ENCODE results near the gene PTCH1.

Gene PTCH1

GRCh38 chr9:95462249-95463147, 54.3 kb downstream of the PTCH1 start:
- Histone ChIP-seq H3K4me1 (ENCODE audit: control insufficient read depth in 1 of 2, insufficient read depth in 2 of 2, low read length in 2 of 2) (peaks cover 12 to 18% of the 10 kb centered on the region in 2 experiments), H3K9me3 (ENCODE audit: insufficient read depth, low read depth, low read length) (no peaks in the 10 kb centered on the region), H3K23ac (ENCODE audit: low read length) (no peak overlapping the region), H3K4me3 (ENCODE audit: low read depth, low read length) (no peak overlapping the region), H3K27ac (ENCODE audit: low read depth, low read length) (peak overlapping the region; percentile 42), H4K8ac (ENCODE audit: low read depth, low read length) (no peak overlapping the region), H3K18ac (ENCODE audit: low read length) (no peak overlapping the region), H3K27me3 (ENCODE audit: insufficient read depth, low read length) (no peaks in the 10 kb centered on the region), H3K79me2 (ENCODE audit: control insufficient read depth, insufficient read depth, low read length, poor library complexity) (no peaks in the 10 kb centered on the region), H3K4me2 (ENCODE audit: low read length) (peak overlapping the region; percentile 26), H2AFZ (ENCODE audit: insufficient read depth, low read length, poor library complexity) (no peak overlapping the region), H2BK120ac (ENCODE audit: insufficient read depth, low read length, poor library complexity) (no peak overlapping the region), H3K79me1 (ENCODE audit: low read length) (peaks cover 3% of the 10 kb centered on the region), H2BK5ac (ENCODE audit: low read depth, low read length, poor library complexity) (peak overlapping the region; percentile 24), H3K14ac (ENCODE audit: low read length) (no peak overlapping the region), H3K9ac (ENCODE audit: low read length) (no peak overlapping the region), H3K36me3 (ENCODE audit: control insufficient read depth in 1 of 2, insufficient read depth in 2 of 2, low read length in 2 of 2) (peaks cover 37 to 53% of the 10 kb centered on the region in 2 experiments), H2BK12ac (ENCODE audit: low read length) (peak overlapping the region; percentile 7), H4K12ac (ENCODE audit: low read depth, low read length) (no peak overlapping the region), H2AK5ac (ENCODE audit: low read length) (no peak overlapping the region), H3K4ac (ENCODE audit: low read depth, low read length) (no peak overlapping the region), H4K91ac (ENCODE audit: low read depth, low read length) (peak overlapping the region; percentile 63)
- WGBS (ENCODE audit: extremely low coverage, insufficient coverage, insufficient read length), result no CpG with 5 or more reads among the region's 30 CpGs
- no peak for DNase-seq

DNA sequence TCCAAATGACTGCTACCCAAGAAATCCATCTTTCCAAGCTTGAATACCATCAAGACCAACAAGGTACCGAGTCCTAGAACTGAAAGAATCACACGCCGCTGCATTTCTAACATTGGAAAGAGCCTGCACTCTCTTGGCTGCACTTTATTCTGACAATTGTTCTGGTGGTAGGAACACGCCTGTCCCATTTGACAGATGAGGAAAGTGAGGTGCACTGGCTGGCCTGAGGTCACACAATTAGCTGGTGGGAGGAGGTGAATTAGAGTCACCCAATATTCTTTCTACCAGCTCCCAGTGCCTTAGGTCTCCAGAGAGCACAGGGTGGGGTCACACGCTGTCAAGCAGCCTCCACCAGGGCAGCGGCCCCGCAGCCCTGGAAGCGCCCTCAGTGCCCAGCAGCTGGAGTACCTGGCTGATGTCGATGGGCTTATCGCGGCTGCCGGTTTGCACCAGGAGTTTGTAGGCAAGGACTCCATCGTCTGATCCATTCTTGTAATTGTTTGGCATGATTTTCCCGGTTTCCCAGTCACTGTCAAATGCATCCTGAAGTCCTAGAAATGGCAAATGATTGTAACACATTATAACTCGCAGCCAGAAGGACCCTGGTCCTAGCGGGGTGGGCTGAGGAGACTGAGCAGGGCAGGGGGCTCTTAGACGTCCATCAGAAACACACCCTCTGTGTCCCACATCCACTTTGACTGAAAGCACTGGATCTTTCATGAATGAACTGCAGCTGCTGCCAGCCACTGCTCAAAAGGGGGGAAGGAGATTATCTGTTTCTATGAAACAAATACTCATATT, 55.1 kb downstream of the PTCH1 start:
- H3K79me1 ChIP-seq (ENCODE audit: low read length), result peaks cover 3% of the 10 kb centered on the region
- H2AK5ac ChIP-seq (ENCODE audit: low read length), result no peak overlapping the region
- H3K14ac ChIP-seq (ENCODE audit: low read length), result no peak overlapping the region
- H4K91ac ChIP-seq (ENCODE audit: low read depth, low read length), result no peak overlapping the region
- WGBS (ENCODE audit: extremely low coverage, insufficient coverage, insufficient read length), result no CpG with 5 or more reads among the region's 17 CpGs
- H3K4ac ChIP-seq (ENCODE audit: low read depth, low read length), result no peak overlapping the region
- no peak overlapping the region for H3K23ac ChIP-seq (ENCODE audit: low read length)
- H2AFZ ChIP-seq (ENCODE audit: insufficient read depth, low read length, poor library complexity), result no peak overlapping the region
- H3K27ac ChIP-seq (ENCODE audit: low read depth, low read length), result no peak overlapping the region
- H2BK120ac ChIP-seq (ENCODE audit: insufficient read depth, low read length, poor library complexity), result no peak overlapping the region
- H2BK5ac ChIP-seq (ENCODE audit: low read depth, low read length, poor library complexity), result no peak overlapping the region
- no peak for DNase-seq
- no peak overlapping the region for H3K9ac ChIP-seq (ENCODE audit: low read length)
- no peak overlapping the region for H2BK12ac ChIP-seq (ENCODE audit: low read length)
- H3K79me2 ChIP-seq (ENCODE audit: control insufficient read depth, insufficient read depth, low read length, poor library complexity), result no peaks in the 10 kb centered on the region
- no peak overlapping the region for H3K18ac ChIP-seq (ENCODE audit: low read length)
- no peak overlapping the region for H3K4me2 ChIP-seq (ENCODE audit: low read length)
- no peak overlapping the region for H4K8ac ChIP-seq (ENCODE audit: low read depth, low read length)
- no peaks in the 10 kb centered on the region for H3K9me3 ChIP-seq (ENCODE audit: insufficient read depth, low read depth, low read length)
- peaks cover 34 to 50% of the 10 kb centered on the region in 2 experiments for H3K36me3 ChIP-seq (ENCODE audit: control insufficient read depth in 1 of 2, insufficient read depth in 2 of 2, low read length in 2 of 2)
- H3K27me3 ChIP-seq (ENCODE audit: insufficient read depth, low read length), result no peaks in the 10 kb centered on the region
- H4K12ac ChIP-seq (ENCODE audit: low read depth, low read length), result no peak overlapping the region
- peaks cover 14 to 18% of the 10 kb centered on the region in 2 experiments for H3K4me1 ChIP-seq (ENCODE audit: control insufficient read depth in 1 of 2, insufficient read depth in 2 of 2, low read length in 2 of 2)
- H3K4me3 ChIP-seq (ENCODE audit: low read depth, low read length), result no peak overlapping the region

DNA sequence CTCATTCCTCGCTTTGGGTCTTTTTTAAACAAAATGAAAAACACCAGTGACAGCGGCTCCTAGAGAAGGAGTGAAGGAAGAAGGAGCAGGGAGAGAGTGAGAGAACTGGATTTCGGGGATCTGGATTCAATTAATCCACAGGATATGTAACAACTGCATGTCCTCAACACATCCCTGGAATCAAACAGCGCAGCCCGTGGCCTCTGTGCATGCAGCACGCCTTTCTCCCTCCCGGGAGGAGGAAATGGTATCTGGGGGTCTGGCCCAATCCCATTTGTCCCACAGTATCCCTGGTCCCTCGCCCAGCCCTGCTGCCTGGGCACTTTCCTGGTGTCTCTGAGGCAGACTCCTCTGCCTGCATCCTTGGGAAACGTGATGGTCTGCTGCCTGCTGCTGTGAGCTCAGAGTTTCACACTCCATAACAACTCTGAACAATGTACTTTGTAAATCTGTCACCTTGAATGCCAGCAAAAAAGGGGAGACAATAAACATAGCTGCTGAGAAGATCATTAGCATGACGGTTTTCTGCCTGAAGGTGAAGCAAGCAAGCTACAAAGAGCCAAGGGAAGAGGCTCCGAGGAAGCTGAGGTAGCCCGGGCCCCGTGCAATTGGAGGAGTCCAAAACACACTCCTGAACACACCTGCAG, 56.1 kb downstream of the PTCH1 start:
- Histone ChIP-seq H3K4ac (ENCODE audit: low read depth, low read length) (no peak overlapping the region), H3K4me1 (ENCODE audit: control insufficient read depth in 1 of 2, insufficient read depth in 2 of 2, low read length in 2 of 2) (peaks cover 22 to 27% of the 10 kb centered on the region in 2 experiments), H2BK120ac (ENCODE audit: insufficient read depth, low read length, poor library complexity) (no peak overlapping the region), H2BK12ac (ENCODE audit: low read length) (no peak overlapping the region), H3K23ac (ENCODE audit: low read length) (no peak overlapping the region), H2AK5ac (ENCODE audit: low read length) (no peak overlapping the region), H3K27me3 (ENCODE audit: insufficient read depth, low read length) (no peaks in the 10 kb centered on the region), H3K9me3 (ENCODE audit: insufficient read depth, low read depth, low read length) (no peaks in the 10 kb centered on the region), H2AFZ (ENCODE audit: insufficient read depth, low read length, poor library complexity) (no peak overlapping the region), H4K12ac (ENCODE audit: low read depth, low read length) (no peak overlapping the region), H3K18ac (ENCODE audit: low read length) (no peak overlapping the region), H3K4me2 (ENCODE audit: low read length) (no peak overlapping the region), H3K4me3 (ENCODE audit: low read depth, low read length) (no peak overlapping the region), H3K36me3 (ENCODE audit: control insufficient read depth in 1 of 2, insufficient read depth in 2 of 2, low read length in 2 of 2) (peaks cover 41 to 56% of the 10 kb centered on the region in 2 experiments), H4K91ac (ENCODE audit: low read depth, low read length) (no peak overlapping the region), H3K79me2 (ENCODE audit: control insufficient read depth, insufficient read depth, low read length, poor library complexity) (no peaks in the 10 kb centered on the region), H3K14ac (ENCODE audit: low read length) (no peak overlapping the region), H3K79me1 (ENCODE audit: low read length) (peaks cover 3% of the 10 kb centered on the region), H3K27ac (ENCODE audit: low read depth, low read length) (no peak overlapping the region), H4K8ac (ENCODE audit: low read depth, low read length) (no peak overlapping the region), H2BK5ac (ENCODE audit: low read depth, low read length, poor library complexity) (no peak overlapping the region), H3K9ac (ENCODE audit: low read length) (no peak overlapping the region)
- DNase-seq, result no peak
- WGBS (ENCODE audit: extremely low coverage, insufficient coverage, insufficient read length), result no CpG with 5 or more reads among the region's 13 CpGs

- Histone ChIP-seq H3K4ac (ENCODE audit: low read depth, low read length) (no peak overlapping the region), H2AFZ (ENCODE audit: insufficient read depth, low read length, poor library complexity) (no peak overlapping the region), H3K14ac (ENCODE audit: low read length) (no peak overlapping the region), H3K27ac (ENCODE audit: low read depth, low read length) (no peak overlapping the region), H3K9me3 (ENCODE audit: insufficient read depth, low read depth, low read length) (no peaks in the 10 kb centered on the region), H2AK5ac (ENCODE audit: low read length) (no peak overlapping the region), H2BK12ac (ENCODE audit: low read length) (no peak overlapping the region), H2BK120ac (ENCODE audit: insufficient read depth, low read length, poor library complexity) (no peak overlapping the region), H4K91ac (ENCODE audit: low read depth, low read length) (no peak overlapping the region), H4K8ac (ENCODE audit: low read depth, low read length) (no peak overlapping the region), H3K79me2 (ENCODE audit: control insufficient read depth, insufficient read depth, low read length, poor library complexity) (no peaks in the 10 kb centered on the region), H2BK5ac (ENCODE audit: low read depth, low read length, poor library complexity) (no peak overlapping the region), H4K12ac (ENCODE audit: low read depth, low read length) (no peak overlapping the region), H3K4me1 (ENCODE audit: control insufficient read depth in 1 of 2, insufficient read depth in 2 of 2, low read length in 2 of 2) (peaks cover 22 to 28% of the 10 kb centered on the region in 2 experiments), H3K79me1 (ENCODE audit: low read length) (peaks cover 3% of the 10 kb centered on the region), H3K9ac (ENCODE audit: low read length) (no peak overlapping the region), H3K4me2 (ENCODE audit: low read length) (no peak overlapping the region), H3K23ac (ENCODE audit: low read length) (no peak overlapping the region), H3K36me3 (ENCODE audit: control insufficient read depth in 1 of 2, insufficient read depth in 2 of 2, low read length in 2 of 2) (peaks cover 46 to 56% of the 10 kb centered on the region in 2 experiments), H3K18ac (ENCODE audit: low read length) (no peak overlapping the region), H3K4me3 (ENCODE audit: low read depth, low read length) (no peak overlapping the region), H3K27me3 (ENCODE audit: insufficient read depth, low read length) (no peaks in the 10 kb centered on the region)
- WGBS (ENCODE audit: extremely low coverage, insufficient coverage, insufficient read length), result no CpG with 5 or more reads among the region's 19 CpGs
- DNase-seq, result no peak
Measured at GRCh38 chr9:95459851-95460517, 56.8 kb downstream of the PTCH1 start.

Data from trophoblast cell (in vitro differentiated cells and primary cell).